Uterus (tissue), 4 donors: ENCODE results near the gene CEP57. TPM values are rescaled to one million over a fixed set of nuclear protein-coding genes. Genes with fewer than 3 reads are reported as not detected.

ENCODE experiments used
- DNase-seq, 2 donors: peaks; one replicate each; pipeline ENCODE4 v3.0.0-alpha.2; 2019 to 2020
- H3K27ac ChIP-seq, 2 donors: fragments of 200-600 bp; sonication (generic); 1 replicate in 1 of 2; 2 replicates in 1 of 2; pipeline ENCODE4 v1.5.1; 2016 to 2018
- H3K27me3 ChIP-seq, 2 donors: fragments of 200-600 bp; sonication (generic); one replicate each; pipeline ENCODE4 v1.5.1; 2018 to 2019; ENCODE audit warnings: control low read depth in 1 of 2
- H3K36me3 ChIP-seq, 2 donors: fragments of 200-600 bp; sonication (generic); one replicate each; pipeline ENCODE4 v1.5.1; 2019; ENCODE audit warnings: control low read depth in 1 of 2
- H3K4me1 ChIP-seq, 2 donors: fragments of 200-600 bp; sonication (generic); one replicate each; pipeline ENCODE4 v1.5.1; 2018 to 2019; ENCODE audit warnings: control low read depth in 1 of 2
- H3K4me3 ChIP-seq, 2 donors: fragments of 200-600 bp; sonication (generic); 1 replicate in 1 of 2; 2 replicates in 1 of 2; pipeline ENCODE4 v1.5.1; 2018 to 2019; ENCODE audit warnings: mild to moderate bottlenecking in 1 of 2
- H3K9me3 ChIP-seq, 2 donors: fragments of 200-600 bp; sonication (generic); one replicate each; pipeline ENCODE4 v1.5.1; 2019; ENCODE audit warnings: control low read depth in 1 of 2
- CTCF ChIP-seq, 4 experiments: fragments of 200-600 bp in 2 of 4; fragments of 450-650 bp in 2 of 4; sonication (generic) in 2 of 4; IDR thresholded peaks; one replicate each; pipeline ENCODE4 v1.5.1; 2016 to 2019; ENCODE audit warnings: antibody characterized with exemption in 4 of 4, mild to moderate bottlenecking in 2 of 4, moderate library complexity in 1 of 4
- POLR2A ChIP-seq, 2 donors: fragments of 450-650 bp; IDR thresholded peaks; one replicate each; pipeline ENCODE4 v1.6.1; 2016; ENCODE audit warnings: antibody characterized with exemption in 2 of 2, mild to moderate bottlenecking in 1 of 2, moderate library complexity in 1 of 2
- intact Hi-C: fragments of 100-400 bp; cut with DNase I; formaldehyde crosslinking; loops from one replicate; pipeline ENCODE4 v1.15.1; 2023; ENCODE audit warnings: low total_unique reads
- total RNA-seq, 4 donors: library from RNA; depleted of rRNA in 3 of 4; stranded (reverse); fragments of >200 nt in 3 of 4; gene quantifications; one replicate each; pipeline versions ENCODE4 v1.1.0 to v1.2.4, GENCODE V29; 2014 to 2023
- donor health status: DM: yes; HTN: yes; CAD: no.

Gene CEP57
- total RNA-seq, 4 donors from 2014 or later = 18.7 to 124 (median 59.4) TPM

- no peak overlapping the region for H3K27ac ChIP-seq
- H3K27me3 ChIP-seq = no peaks in the 10 kb centered on the region
- H3K9me3 ChIP-seq = no peaks in the 10 kb centered on the region
- H3K4me1 ChIP-seq = no peaks in the 10 kb centered on the region
- DNase-seq = no peak
- H3K36me3 ChIP-seq = no peaks in the 10 kb centered on the region
- intact Hi-C loops = loop anchor here (10.0 kb wide), 1 partner anchor 610 kb away; no protein-coding TSS in a partner anchor
- H3K4me3 ChIP-seq = no peak overlapping the region
- TF ChIP-seq POLR2A (IDR thresholded peaks at IDR 0.05) (no peak), CTCF (IDR thresholded peaks at IDR 0.05) (peak; percentile 66 to 84 (median 79))
These were observed 25.9 kb upstream of the CEP57 start for GRCh38 chr11:95764267-95764898.

GRCh38 chr11:95766701-95767100 is 23.6 kb upstream of the CEP57 start:
- Histone ChIP-seq H3K4me3 (no peak overlapping the region), H3K27ac (no peak overlapping the region), H3K4me1 (no peaks in the 10 kb centered on the region), H3K27me3 (no peaks in the 10 kb centered on the region), H3K36me3 (no peaks in the 10 kb centered on the region), H3K9me3 (no peaks in the 10 kb centered on the region)
- intact Hi-C loops = loop anchor here (10.0 kb wide), 1 partner anchor 612 kb away; no protein-coding TSS in a partner anchor
- no peak for TF ChIP-seq POLR2A (IDR thresholded peaks at IDR 0.05)
- TF ChIP-seq CTCF (IDR thresholded peaks at IDR 0.05) = no peak
- DNase-seq = no peak

GRCh38 chr11:95767498-95767897 is 22.8 kb upstream of the CEP57 start:
- Histone ChIP-seq H3K36me3 (no peaks in the 10 kb centered on the region), H3K4me3 (no peak overlapping the region), H3K27ac (peak overlapping the region in 1 of 2 donors; percentile 18), H3K27me3 (no peaks in the 10 kb centered on the region), H3K4me1 (no peaks in the 10 kb centered on the region), H3K9me3 (no peaks in the 10 kb centered on the region)
- intact Hi-C loops = loop anchor here (10.0 kb wide), 1 partner anchor 613 kb away; no protein-coding TSS in a partner anchor
- no peak for TF ChIP-seq CTCF (IDR thresholded peaks at IDR 0.05)
- TF ChIP-seq POLR2A (IDR thresholded peaks at IDR 0.05) = no peak
- DNase-seq = no peak

GRCh38 chr11:95768521-95768920 is 21.8 kb upstream of the CEP57 start:
- intact Hi-C loops = loop anchor here (10.0 kb wide), 1 partner anchor 614 kb away; no protein-coding TSS in a partner anchor
- Histone ChIP-seq H3K27ac (no peak overlapping the region), H3K9me3 (no peaks in the 10 kb centered on the region), H3K4me3 (no peak overlapping the region), H3K36me3 (no peaks in the 10 kb centered on the region), H3K4me1 (no peaks in the 10 kb centered on the region), H3K27me3 (no peaks in the 10 kb centered on the region)
- TF ChIP-seq CTCF (IDR thresholded peaks at IDR 0.05) (no peak), POLR2A (IDR thresholded peaks at IDR 0.05) (no peak)
- no peak for DNase-seq

GRCh38 chr11:95776859-95777258 is 13.4 kb upstream of the CEP57 start:
- H3K4me1 ChIP-seq = peaks cover 0 to 3% of the 10 kb centered on the region in 2 donors
- H3K4me3 ChIP-seq = no peak overlapping the region
- no peak overlapping the region for H3K27ac ChIP-seq
- H3K36me3 ChIP-seq = no peaks in the 10 kb centered on the region
- DNase-seq = no peak
- TF ChIP-seq CTCF (IDR thresholded peaks at IDR 0.05) (no peak), POLR2A (IDR thresholded peaks at IDR 0.05) (no peak)
- H3K9me3 ChIP-seq = no peaks in the 10 kb centered on the region
- intact Hi-C loops = no loop called here
- no peaks in the 10 kb centered on the region for H3K27me3 ChIP-seq
